Measurements from ENCODE around the gene TSPAN15. TPM values are rescaled to one million over a fixed set of nuclear protein-coding genes. Genes with fewer than 3 reads are reported as not detected.

Gene TSPAN15
- total RNA-seq, 1 experiment from 2014 or later: 8.3 TPM

- POLR2A ChIA-PET: no interaction called here
- Mint-ChIP-seq H3K27me3 (ENCODE audit: low read depth) (peaks cover 31% of the 10 kb centered on the region), H3K4me3 (no peak overlapping the region), H3K27ac (no peak overlapping the region), H3K9me3 (peaks cover 77% of the 10 kb centered on the region), H3K4me1 (no peaks in the 10 kb centered on the region), H3K36me3 (peaks cover 32% of the 10 kb centered on the region)
- ATAC-seq (no peak), DNase-seq (ENCODE audit: low spot score) (no peak)
- TF ChIP-seq CBFB (CRISPR knock-in tag; IDR thresholded peaks at IDR 0.05; ENCODE audit: low read depth) (no peak), NR1H2 (CRISPR knock-in tag; IDR thresholded peaks at IDR 0.05) (no peak), TEAD1 (CRISPR knock-in tag; IDR thresholded peaks at IDR 0.05) (no peak), AFF4 (CRISPR knock-in tag; IDR thresholded peaks at IDR 0.05; ENCODE audit: borderline replicate concordance) (no peak), KAT7 (CRISPR knock-in tag; IDR thresholded peaks at IDR 0.05; ENCODE audit: borderline replicate concordance) (no peak), E2F4 (CRISPR knock-in tag; IDR thresholded peaks at IDR 0.05; ENCODE audit: borderline replicate concordance, low read depth) (no peak), PRDM15 (CRISPR knock-in tag; IDR thresholded peaks at IDR 0.05) (no peak), E2F1 (CRISPR knock-in tag; IDR thresholded peaks at IDR 0.05) (no peak), IRF2 (CRISPR knock-in tag; IDR thresholded peaks at IDR 0.05; ENCODE audit: borderline replicate concordance, low read depth) (no peak)
- CTCF ChIA-PET: interaction anchor here (1.5 kb wide), 1 partner anchor 130 kb away, joined by 3 read pairs; no protein-coding TSS in a partner anchor
Measured at GRCh38 chr10:69538461-69538860, 87.2 kb downstream of the TSPAN15 start.

- ChIA-PET POLR2A (no interaction called here), CTCF (no interaction called here)
- Mint-ChIP-seq H3K36me3 (peaks cover 34% of the 10 kb centered on the region), H3K4me3 (no peak overlapping the region), H3K9me3 (peaks cover 68% of the 10 kb centered on the region), H3K4me1 (peaks cover 4% of the 10 kb centered on the region), H3K27ac (no peak overlapping the region), H3K27me3 (ENCODE audit: low read depth) (peaks cover 31% of the 10 kb centered on the region)
- no peak for DNase-seq (ENCODE audit: low spot score)
- TF ChIP-seq TEAD4 (CRISPR knock-in tag; IDR thresholded peaks at IDR 0.05) (no peak), MLX (CRISPR knock-in tag; IDR thresholded peaks at IDR 0.05) (no peak), CDX4 (CRISPR knock-in tag; IDR thresholded peaks at IDR 0.05; ENCODE audit: borderline replicate concordance) (no peak), CTCF (IDR thresholded peaks at IDR 0.05) (no peak)
- ATAC-seq: no peak
Measured at GRCh38 chr10:69541463-69541862, 90.2 kb downstream of the TSPAN15 start.

All from WTC11 (cell line).